GM04504 (cell line): Measurements from ENCODE around the gene TWNK.

Source experiments
- DNase-seq: peaks from one replicate; pipeline ENCODE4 v3.0.0-alpha.2; 2012; ENCODE audit warnings: low read depth

Gene TWNK

DNA sequence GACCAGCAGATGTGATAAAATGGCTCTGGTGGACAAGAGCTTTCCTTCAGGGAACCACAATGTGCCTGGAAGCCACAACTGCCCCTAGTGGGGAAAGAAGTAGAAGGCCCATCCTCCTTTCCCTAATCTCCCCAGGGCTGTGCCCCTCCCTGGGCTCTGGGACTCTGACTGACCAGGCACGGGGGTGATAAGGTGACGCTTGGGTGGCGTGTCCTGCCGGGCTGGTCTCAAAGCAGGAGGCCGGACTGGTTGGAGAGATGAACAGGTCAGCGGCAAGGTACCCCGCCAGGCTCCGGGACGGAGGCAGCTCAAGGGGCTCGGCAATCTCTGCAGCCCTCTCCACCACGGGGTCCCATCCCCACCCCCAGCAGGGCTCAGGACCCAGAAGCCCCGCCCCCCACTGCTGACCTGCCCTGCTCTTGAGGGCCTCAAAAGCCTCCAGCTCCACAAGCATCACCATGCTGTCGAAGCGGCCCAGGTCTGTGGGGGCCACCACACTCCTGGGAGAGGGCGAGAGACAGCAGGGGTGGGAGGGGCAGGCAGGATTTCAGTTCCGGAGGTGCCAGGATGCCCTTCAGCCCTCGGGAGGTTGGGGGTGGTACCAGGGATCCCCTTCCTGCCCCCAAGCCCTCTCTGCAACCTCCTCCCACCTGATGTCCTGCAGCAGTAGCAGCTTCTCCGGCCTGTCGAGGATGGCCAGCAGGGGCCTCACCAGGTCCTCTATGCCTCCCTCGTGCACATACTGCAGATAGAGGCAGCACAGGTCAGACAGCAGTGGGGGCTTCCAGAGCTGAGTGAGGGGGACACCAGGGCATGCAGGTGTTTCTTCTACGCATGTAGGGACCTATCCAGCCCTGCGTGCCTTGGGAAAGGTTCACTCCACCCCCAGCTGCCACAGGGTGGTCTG lies 24.4 kb downstream of the TWNK start:
- no peak for DNase-seq

- peak; percentile 87 for DNase-seq
Observed at GRCh38 chr10:101012525-101013364, 25.4 kb downstream of the TWNK start.

GRCh38 chr10:101013365-101013825 lies 26.1 kb downstream of the TWNK start:
- DNase-seq: no peak

DNA sequence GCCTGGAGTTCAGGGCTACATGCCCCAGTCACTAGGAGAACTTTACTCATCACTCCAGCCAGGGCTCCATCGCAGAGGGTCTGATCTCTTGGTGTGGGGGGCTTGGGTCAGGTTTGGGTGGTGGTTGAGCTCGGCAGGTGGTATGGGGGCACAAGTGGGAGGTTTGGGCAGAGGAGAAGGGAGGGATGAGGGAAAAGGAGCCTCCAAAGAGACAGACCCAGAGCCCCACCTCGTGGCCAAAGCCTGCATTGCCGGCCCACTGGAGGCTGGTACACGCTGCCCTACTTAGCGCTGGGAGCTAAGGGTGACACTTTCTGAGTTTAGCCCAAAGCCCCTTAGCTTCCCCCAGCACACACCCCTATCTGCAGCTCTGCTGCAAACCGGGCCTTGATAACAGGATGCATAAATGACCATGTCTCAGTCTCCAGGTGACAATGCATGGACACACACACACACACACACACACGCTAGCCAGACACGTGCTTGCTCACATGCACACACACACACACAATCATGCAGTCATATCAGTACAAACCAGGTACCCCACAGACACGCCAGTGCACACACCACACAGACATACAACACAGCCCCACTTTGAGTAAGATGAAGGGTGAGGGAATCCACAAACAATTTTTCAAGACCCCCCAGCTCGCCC lies 27.0 kb downstream of the TWNK start:
- DNase-seq: peak; percentile 35

DNA sequence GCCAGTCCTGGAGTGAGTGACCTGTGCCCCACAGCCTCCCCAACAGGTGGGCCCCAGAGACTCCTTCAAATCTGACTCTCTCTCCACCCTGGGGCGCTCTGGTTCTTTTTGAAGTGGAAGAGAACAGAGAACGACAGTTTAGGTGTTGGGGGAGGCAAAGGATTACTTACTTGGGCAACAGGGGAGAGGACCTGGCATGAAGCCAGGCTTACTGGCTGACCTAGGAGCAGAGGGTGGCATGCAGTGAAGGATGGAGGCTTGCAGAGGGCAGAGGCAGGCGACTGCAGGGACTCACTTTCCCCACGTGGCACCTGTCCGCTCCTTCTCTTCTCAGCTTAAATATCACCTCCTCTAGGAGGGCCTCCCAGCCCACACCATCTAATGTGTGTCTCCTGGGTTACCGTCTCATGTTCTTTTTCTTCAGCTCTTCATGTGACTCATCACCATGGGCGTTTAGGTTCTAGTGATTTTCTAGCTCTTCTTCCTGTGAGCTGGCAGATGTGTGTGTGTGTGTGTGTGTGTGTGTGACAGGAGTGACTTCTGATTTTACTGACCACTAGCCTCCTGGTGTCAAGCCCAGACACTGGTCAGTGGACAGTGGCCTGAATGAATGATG lies 27.7 kb downstream of the TWNK start:
- peak; percentile 83 for DNase-seq

GRCh38 chr10:101015582-101015973 lies 28.2 kb downstream of the TWNK start:
- DNase-seq: no peak

GRCh38 chr10:101016814-101017213 lies 29.5 kb downstream of the TWNK start:
- DNase-seq: no peak

GRCh38 chr10:101018118-101018599 lies 30.8 kb downstream of the TWNK start:
- no peak for DNase-seq

- no peak for DNase-seq
Observed at GRCh38 chr10:101018600-101019439, 31.5 kb downstream of the TWNK start.

DNA sequence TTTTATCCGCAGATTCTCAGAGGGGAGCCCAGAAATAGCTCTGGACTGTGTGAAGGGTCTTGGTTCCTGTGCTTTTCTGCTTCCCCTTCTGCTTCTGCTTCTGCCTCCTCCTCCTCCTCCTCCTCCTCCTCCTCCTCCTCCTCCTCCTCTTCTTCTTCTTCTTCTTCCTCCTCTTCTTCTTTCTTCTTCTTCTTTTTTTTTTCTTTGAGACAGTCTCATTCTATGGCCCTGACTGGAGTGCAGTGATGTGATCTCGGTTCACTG lies 32.0 kb downstream of the TWNK start:
- DNase-seq: no peak

GRCh38 chr10:101020427-101021075 lies 33.2 kb downstream of the TWNK start:
- no peak for DNase-seq

DNA sequence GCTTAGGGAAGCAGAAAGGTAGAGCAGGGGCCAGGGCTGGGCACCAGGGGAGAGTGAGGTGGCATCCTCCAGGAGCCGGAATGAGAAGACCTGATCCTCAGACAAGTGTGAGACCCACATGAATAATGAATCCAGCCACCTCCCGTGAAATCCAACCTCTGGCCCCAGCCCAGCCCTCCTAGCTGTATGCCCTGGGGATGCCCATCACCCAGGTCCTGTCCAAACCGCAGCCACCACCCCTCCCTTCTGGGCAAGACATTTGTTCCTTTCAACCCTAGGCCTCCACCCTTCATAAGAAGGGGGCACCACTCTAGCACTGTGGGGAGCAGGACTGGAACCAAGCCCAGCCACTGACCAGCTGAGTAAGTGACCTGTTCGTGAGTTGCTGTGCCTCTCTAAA lies 33.9 kb downstream of the TWNK start:
- no peak for DNase-seq

- no peak for DNase-seq
Observed at GRCh38 chr10:101021692-101022251, 34.4 kb downstream of the TWNK start.

DNA sequence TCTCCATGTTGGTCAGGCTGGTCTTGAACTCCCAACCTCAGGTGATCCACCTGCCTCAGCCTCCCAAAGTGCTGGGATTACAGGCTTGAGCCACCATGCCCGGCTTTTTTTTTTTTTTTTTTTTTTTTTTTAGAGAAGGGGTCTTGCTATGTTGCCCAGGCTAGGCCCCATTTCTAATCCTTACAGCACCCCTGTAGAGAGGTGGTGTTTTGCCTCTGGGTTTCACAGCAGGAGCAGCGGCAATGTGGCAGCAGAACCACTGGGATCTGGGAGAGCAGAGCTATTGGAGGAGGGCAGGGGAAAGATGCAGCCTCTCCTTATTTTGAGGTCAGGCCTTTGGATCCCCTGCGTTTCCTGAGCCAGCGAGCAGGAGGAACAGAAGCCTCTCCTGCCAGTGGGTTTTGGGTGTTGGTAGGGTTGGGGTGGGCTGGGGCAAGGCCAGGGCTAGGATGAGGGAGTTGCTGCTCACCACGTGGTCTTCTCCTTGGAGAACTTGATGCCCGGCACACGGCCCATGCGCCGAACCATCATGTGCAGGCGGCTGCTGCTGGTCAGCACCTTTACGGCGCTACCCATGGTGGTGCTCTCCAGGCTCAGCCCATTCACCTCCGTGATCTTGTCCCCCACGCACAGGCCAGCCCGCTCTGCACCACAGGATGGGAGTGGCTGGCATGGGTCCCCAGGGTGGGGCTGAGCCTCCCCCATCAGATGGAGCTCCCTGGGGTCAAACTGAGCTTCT lies 35.8 kb downstream of the TWNK start:
- no peak for DNase-seq

GRCh38 chr10:101027106-101027720 lies 39.9 kb downstream of the TWNK start:
- no peak for DNase-seq

- DNase-seq: no peak
Observed at GRCh38 chr10:101028446-101029337, 41.3 kb downstream of the TWNK start.

GRCh38 chr10:101029520-101030295 lies 42.4 kb downstream of the TWNK start:
- DNase-seq: no peak
